GM19240 (cell line): ENCODE data around the gene LRRC47.

Experiments used
- DNase-seq: peaks from one replicate; pipeline ENCODE4 v3.0.0; 2011; ENCODE audit warnings: low spot score; ENCODE audit not compliant: insufficient read length

Gene LRRC47

GRCh38 chr1:3796215-3797061, at the start of gene LRRC47:
Gene LRRC47, minus strand, starts transcription at chr1:3796498. Its CDS starts 22 bp downstream, at chr1:3796476.
- peak; percentile 99 for DNase-seq

- DNase-seq: no peak
Observed at GRCh38 chr1:3842912-3843311, 46.6 kb upstream of the LRRC47 start.

DNA sequence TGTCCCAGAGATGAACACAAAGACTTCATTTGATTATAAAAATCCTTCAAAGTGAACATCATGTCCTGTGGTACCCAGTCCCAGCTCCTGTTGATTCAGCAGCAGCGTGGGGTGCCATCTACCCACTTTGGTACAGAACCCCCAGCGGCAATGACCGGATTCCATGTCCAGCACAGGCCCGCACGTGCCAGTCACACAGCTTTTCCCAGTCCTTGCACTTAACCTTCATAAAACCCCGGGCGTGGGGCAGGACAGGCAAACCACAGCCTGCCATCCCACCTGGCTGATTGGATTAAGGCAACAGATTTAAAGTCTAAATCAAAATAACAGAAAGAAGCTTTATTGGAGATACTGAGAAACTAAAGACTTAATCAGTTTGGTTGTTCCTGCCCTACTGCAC, 45.2 kb upstream of the LRRC47 start:
- DNase-seq: no peak

DNA sequence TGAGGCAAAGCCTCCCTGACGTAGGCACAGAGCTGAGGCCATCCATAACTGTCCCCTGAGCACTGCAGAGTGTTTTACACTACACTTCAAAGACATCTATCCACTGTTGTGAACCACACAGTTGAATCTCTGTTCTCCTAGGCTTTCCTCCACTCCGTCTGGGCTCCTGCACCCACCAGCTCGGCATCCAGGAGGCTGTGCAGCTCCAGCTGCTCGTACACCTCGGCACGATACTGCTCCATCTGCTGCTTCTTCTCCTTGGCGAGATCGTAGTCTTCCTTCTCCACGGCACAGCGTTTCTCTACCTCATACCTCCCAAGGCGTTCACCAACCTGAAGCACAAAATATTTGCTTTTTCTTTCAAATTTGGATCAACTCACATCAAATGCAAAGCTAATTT, 42.5 kb upstream of the LRRC47 start:
- DNase-seq: no peak

DNA sequence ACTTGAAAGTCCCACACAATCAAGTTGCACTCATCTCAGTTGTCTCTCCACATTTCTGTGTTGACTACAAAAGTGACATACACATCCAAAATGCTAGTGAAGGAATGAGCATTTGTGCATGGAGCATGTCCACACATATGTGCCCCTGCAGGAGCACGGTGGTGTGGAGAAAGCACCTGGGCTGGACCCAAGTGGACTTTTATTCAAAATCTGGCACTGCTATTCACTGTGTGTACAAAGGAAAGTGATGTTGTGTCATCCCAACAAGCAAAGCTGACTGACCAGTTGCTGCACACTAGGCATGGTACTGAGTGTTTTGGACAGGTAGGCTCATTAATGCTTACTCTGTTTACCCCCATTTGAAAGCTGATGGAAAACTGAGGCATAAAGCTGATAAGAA, 41.4 kb upstream of the LRRC47 start:
- DNase-seq: no peak

DNA sequence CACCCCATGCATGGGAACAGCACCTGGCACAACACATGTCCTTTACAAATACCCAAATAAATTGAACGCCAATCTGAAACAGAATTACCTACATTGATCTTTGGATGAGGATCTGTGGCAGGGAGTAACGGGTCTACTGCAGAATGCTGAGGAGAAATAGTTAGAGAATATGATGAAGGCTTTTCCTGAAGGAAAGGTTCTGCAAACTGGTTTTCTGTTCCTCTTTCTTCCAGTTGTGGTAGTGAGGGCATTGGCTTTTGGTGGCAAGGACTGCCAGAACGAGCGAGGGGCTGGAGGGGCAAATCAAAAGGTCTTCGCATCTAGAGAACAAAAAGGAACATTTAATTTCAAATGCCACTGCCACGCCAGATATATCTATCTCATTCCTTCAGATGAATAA, 40.9 kb upstream of the LRRC47 start:
- no peak for DNase-seq

DNA sequence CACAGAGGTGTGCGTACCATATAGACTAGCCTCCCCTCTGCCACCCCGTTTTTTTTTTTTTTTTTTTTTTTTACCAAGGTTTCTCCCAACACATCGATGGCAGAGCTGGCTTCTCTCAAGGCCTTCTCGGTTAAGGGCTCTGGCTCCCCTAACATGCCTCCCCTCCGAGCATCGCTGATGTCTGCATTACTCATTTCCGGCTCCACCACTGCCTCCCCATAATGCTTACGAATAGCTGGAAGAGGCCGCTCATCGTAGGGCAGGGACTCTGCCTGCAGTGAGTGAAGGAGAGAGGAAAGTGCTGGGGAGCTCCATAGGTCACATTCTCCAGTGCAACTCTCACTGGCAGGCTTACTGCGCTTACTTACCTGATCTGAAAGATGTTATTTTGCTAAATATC, 40.1 kb upstream of the LRRC47 start:
- no peak for DNase-seq

GRCh38 chr1:3834701-3835100, 38.4 kb upstream of the LRRC47 start:
- DNase-seq: no peak

- no peak for DNase-seq
Observed at GRCh38 chr1:3831689-3832088, 35.4 kb upstream of the LRRC47 start.

DNA sequence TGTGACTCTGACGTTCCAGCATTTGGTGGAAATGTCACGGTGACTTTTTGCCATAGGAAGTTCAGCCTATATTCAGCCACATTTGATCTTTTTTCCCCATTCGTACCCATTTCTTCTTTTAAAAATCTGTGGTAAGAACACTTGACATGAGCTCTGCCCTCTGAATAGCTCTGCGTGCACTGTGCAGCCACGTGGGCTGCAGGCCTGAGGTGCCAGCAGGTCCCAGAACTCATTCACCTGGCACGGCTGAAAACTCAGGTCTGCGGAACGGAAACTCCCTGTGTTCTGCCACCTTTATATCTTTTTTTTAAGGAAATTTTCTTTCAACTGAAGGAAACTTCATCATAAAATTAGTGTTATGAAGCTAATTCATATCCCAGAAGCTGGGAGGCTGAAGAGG, 32.1 kb upstream of the LRRC47 start:
- no peak for DNase-seq

DNA sequence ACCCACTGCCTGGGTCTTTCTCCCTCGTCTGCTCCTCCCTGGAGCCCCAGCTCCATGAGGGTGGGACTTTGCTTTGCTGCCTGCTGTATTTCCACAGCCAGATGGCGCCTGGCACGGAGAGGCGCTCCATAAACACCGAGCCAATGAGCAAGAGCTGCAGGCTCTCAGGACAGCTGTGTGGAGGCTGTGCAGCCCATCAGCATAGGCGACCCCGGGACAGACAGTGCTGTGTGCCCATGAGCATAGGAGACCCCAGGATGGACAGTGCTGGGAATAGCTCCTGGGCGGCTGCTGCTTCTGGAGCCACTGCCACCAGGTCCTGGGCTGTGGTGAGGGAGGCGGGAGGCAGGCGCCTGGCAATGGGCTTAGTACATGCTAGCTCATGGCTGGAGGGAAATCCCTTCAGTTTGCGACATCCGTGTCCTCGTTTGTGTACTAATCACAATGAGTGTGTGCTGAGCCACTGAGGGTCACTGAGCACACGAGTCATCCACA, 31.6 kb upstream of the LRRC47 start:
- no peak for DNase-seq

DNA sequence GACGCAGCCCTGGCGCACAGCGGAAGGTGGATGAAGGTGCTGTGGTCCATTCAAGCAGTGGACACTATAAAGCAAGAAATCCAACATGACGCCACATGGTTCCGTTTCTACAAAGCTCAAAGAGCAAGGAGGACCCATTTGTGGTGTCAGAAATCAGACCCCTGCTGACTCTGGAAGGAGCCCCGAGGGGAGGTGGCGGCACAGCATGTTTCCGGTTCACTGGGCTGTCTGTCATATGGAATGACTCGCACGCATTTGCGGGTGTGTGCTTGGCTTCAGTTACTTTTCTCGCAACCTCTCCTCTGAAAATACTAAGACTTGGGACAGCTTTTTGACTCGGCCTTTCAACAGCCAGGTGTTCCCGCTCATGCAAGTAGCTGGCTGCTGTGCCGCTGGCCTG, 29.1 kb upstream of the LRRC47 start:
- no peak for DNase-seq

- no peak for DNase-seq
Observed at GRCh38 chr1:3824650-3825049, 28.4 kb upstream of the LRRC47 start.

GRCh38 chr1:3822421-3822820, 26.1 kb upstream of the LRRC47 start:
- DNase-seq: no peak

DNA sequence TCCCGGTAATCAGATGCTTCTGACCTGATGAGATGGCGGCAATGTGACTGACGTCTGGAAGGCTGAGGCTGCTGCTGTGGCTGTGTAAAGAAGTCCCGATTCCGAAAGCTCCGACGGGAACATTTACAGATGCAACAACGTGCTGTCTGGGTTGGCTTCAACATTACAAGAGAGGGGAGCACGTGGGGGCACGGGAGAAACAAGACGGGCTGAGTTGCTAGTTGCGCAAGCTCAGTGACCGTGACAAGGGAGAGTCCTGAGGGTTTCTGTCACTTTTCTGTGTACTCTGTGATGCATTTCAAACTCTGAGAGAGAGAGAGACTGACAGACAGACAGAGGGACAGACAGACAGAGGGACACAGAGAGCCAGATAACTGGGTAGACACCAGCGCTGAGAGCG, 25.6 kb upstream of the LRRC47 start:
- no peak for DNase-seq

GRCh38 chr1:3821447-3821846, 25.1 kb upstream of the LRRC47 start:
- DNase-seq: no peak

GRCh38 chr1:3821004-3821403, 24.7 kb upstream of the LRRC47 start:
- no peak for DNase-seq

DNA sequence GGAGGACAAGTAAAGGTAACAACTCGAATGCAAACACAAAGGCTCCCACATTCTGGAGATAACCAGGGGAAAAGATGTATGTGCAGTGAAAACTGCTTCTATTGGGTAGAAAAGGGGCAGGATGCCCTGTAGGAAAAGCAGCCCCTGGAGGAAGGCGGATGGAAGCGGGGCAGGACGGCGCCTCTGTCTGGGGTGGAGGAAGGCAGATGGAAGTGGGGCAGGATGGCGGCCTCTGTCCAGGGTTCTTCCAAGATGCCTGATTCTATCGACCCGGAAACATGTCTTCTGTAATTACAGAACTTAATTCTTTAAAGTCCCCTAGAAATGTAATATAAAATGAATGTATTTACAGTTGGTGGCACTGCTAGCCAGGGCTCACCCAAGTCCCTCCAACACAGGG, 24.0 kb upstream of the LRRC47 start:
- DNase-seq: no peak

DNA sequence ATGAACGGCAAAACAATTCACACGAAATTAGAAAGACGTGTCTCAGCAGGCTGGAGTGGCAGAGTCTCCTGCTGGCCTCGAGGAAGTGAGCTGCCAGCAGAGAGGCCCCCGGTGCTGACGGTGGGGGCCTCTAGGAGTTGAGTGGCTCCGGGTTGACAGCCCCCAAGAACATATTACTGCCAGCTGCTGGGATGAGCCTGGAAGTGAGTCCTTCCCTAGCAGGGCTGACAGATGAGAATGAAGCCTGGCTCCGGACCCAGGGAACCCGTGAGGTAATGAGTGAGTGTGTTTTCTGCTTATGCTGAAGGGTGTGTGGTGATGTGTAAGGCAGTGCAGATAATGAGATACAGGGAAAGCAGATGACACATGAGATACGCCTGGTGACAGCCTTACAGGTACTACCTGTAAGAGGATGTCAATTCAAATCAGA, 23.5 kb upstream of the LRRC47 start:
- DNase-seq: no peak

GRCh38 chr1:3817821-3818597, 21.7 kb upstream of the LRRC47 start:
- DNase-seq: no peak

- DNase-seq: no peak
Observed at GRCh38 chr1:3817138-3817740, 20.9 kb upstream of the LRRC47 start.
